ENCODE results near the gene PRR23C. TPM values are rescaled to one million over a fixed set of nuclear protein-coding genes. Genes with fewer than 3 reads are reported as not detected.

The PRR23C gene
- total RNA-seq, 1 donor from 2014 or later: not detected

- H3K4me3 ChIP-seq: no peak overlapping the region
- intact Hi-C loops (cut with micrococcal nuclease): no loop called here
- H3K27me3 ChIP-seq (ENCODE audit: low read depth): peaks cover 33% of the 10 kb centered on the region
- peaks cover 30% of the 10 kb centered on the region for H3K9me3 ChIP-seq (replicated peaks)
- no peaks in the 10 kb centered on the region for H3K36me3 ChIP-seq
- no peaks in the 10 kb centered on the region for H3K4me1 ChIP-seq
- no peak overlapping the region for H3K27ac ChIP-seq (replicated peaks)
- no peak for DNase-seq
- no peak for TF ChIP-seq CTCF (IDR thresholded peaks at IDR 0.05; ENCODE audit: borderline replicate concordance)
Measured at GRCh38 chr3:139016430-139017048, 28.2 kb downstream of the PRR23C start.

GRCh38 chr3:139006051-139006716, 38.5 kb downstream of the PRR23C start, which contains the start of gene PRR23A:
PRR23A (minus strand) TSS chr3:139006268; CDS start chr3:139006268, 0 bp downstream.
- H3K36me3 ChIP-seq: no peaks in the 10 kb centered on the region
- H3K27me3 ChIP-seq (ENCODE audit: low read depth): peaks cover 10% of the 10 kb centered on the region
- intact Hi-C loops (cut with micrococcal nuclease): no loop called here

GRCh38 chr3:139005356-139005993, 39.2 kb downstream of the PRR23C start:
- DNase-seq: no peak
- H3K4me3 ChIP-seq: no peak overlapping the region
- TF ChIP-seq CTCF (IDR thresholded peaks at IDR 0.05; ENCODE audit: borderline replicate concordance): no peak
- intact Hi-C loops (cut with micrococcal nuclease): no loop called here
- H3K36me3 ChIP-seq: no peaks in the 10 kb centered on the region
- H3K27me3 ChIP-seq (ENCODE audit: low read depth): peaks cover 10% of the 10 kb centered on the region
- no peak overlapping the region for H3K27ac ChIP-seq (replicated peaks)
- no peaks in the 10 kb centered on the region for H3K4me1 ChIP-seq
- peaks cover 44% of the 10 kb centered on the region for H3K9me3 ChIP-seq (replicated peaks)

More at GRCh38 chr3:139006051-139006716, 38.5 kb downstream of the PRR23C start, which contains the start of gene PRR23A:
- no peak for TF ChIP-seq CTCF (IDR thresholded peaks at IDR 0.05; ENCODE audit: borderline replicate concordance)
- no peaks in the 10 kb centered on the region for H3K4me1 ChIP-seq
- H3K9me3 ChIP-seq (replicated peaks): peaks cover 44% of the 10 kb centered on the region
- DNase-seq: no peak
- no peak within 1 kb of the TSS for H3K4me3 ChIP-seq
- H3K27ac ChIP-seq (replicated peaks): no peak within 1 kb of the TSS

- intact Hi-C loops (cut with micrococcal nuclease): no loop called here
- H3K4me1 ChIP-seq: no peaks in the 10 kb centered on the region
- peaks cover 17% of the 10 kb centered on the region for H3K9me3 ChIP-seq (replicated peaks)
- H3K27ac ChIP-seq (replicated peaks): no peak overlapping the region
- H3K36me3 ChIP-seq: no peaks in the 10 kb centered on the region
- H3K27me3 ChIP-seq (ENCODE audit: low read depth): peaks cover 63% of the 10 kb centered on the region
- TF ChIP-seq CTCF (IDR thresholded peaks at IDR 0.05; ENCODE audit: borderline replicate concordance): no peak
- no peak overlapping the region for H3K4me3 ChIP-seq
- DNase-seq: no peak
Measured at GRCh38 chr3:138995706-138996105, 49.0 kb downstream of the PRR23C start.

Other genes with a start within 250 kb of the PRR23C start
- gene PIK3CB, start 210.0 kb downstream of the PRR23C start, total RNA-seq: 31.5 TPM
- not detected for gene FOXL2, start 97.8 kb downstream of the PRR23C start, total RNA-seq
- gene FOXL2NB, start 97.7 kb downstream of the PRR23C start, total RNA-seq: not detected
- gene PRR23A, start 38.6 kb downstream of the PRR23C start, total RNA-seq: not detected
- gene PRR23B, start 24.0 kb downstream of the PRR23C start, total RNA-seq: not detected

All from left ventricle myocardium inferior (tissue), 1 donor.